Measurements from ENCODE around the gene HSD17B7.
"Not testable (repeated sequence)": the region's sequence is repeated elsewhere in the genome, so short reads cannot be mapped to it uniquely, and the experiment has no call there.

HSD17B7 gene

DNA sequence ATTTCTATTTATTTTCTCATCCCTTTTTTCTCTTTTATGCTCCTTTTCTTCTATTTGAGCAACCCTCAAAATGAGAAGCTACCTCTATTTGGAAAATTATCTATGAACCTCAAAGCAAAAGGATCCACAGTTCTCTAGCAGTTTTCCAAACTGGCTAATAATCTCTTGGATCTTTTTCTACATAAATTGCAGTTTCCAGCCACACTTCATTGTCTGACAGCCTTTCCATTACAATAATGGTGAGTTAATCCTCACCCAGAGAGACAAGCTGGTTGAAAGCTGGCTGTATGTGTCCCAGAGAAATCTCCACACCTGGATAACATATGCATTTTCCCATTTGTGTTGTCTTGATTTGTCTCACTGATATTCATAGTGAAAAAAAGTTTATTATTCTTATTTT lies 16.5 kb upstream of the HSD17B7 start:
- Histone ChIP-seq H3K27me3 (ENCODE audit: insufficient read depth, poor library complexity, severe bottlenecking) (peaks cover 4% of the 10 kb centered on the region), H3K27ac (replicated peaks) (no peak overlapping the region), H3K4me3 (replicated peaks; ENCODE audit: insufficient read depth, low read length) (no peak overlapping the region)
- DNase-seq (ENCODE audit: low read depth in 1 of 2, low spot score in 1 of 2), result no peak
- TF ChIP-seq POLR2AphosphoS5 (IDR thresholded peaks at IDR 0.05; ENCODE audit: low read depth), result no peak
- no peak for TF ChIP-seq SPI1 (IDR thresholded peaks at IDR 0.05; ENCODE audit: borderline replicate concordance, low read depth)

DNA sequence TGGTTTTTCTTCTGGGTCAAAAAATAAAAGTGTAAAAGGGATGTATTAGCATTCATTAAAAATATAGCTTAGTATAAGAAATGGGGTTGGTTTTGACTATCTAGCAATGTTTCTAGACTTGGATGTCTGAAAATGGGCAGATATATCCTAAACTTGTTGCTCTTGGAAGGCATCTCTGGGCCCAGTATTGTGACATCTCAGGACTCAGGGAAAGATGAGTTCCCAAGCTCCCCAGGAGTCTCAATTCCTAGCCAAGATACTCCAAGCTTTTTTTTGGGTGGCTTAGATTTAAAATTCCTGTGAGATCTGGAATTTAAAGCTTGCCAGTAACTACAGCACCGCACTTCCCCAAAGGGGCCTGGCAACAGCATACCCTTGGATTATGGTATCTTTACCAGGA lies 11.5 kb upstream of the HSD17B7 start:
- no peaks in the 10 kb centered on the region for H3K27me3 ChIP-seq (ENCODE audit: insufficient read depth, poor library complexity, severe bottlenecking)
- H3K27ac ChIP-seq (replicated peaks), result no peak overlapping the region
- no peak overlapping the region for H3K4me3 ChIP-seq (replicated peaks; ENCODE audit: insufficient read depth, low read length)
- TF ChIP-seq, protein P1, sequence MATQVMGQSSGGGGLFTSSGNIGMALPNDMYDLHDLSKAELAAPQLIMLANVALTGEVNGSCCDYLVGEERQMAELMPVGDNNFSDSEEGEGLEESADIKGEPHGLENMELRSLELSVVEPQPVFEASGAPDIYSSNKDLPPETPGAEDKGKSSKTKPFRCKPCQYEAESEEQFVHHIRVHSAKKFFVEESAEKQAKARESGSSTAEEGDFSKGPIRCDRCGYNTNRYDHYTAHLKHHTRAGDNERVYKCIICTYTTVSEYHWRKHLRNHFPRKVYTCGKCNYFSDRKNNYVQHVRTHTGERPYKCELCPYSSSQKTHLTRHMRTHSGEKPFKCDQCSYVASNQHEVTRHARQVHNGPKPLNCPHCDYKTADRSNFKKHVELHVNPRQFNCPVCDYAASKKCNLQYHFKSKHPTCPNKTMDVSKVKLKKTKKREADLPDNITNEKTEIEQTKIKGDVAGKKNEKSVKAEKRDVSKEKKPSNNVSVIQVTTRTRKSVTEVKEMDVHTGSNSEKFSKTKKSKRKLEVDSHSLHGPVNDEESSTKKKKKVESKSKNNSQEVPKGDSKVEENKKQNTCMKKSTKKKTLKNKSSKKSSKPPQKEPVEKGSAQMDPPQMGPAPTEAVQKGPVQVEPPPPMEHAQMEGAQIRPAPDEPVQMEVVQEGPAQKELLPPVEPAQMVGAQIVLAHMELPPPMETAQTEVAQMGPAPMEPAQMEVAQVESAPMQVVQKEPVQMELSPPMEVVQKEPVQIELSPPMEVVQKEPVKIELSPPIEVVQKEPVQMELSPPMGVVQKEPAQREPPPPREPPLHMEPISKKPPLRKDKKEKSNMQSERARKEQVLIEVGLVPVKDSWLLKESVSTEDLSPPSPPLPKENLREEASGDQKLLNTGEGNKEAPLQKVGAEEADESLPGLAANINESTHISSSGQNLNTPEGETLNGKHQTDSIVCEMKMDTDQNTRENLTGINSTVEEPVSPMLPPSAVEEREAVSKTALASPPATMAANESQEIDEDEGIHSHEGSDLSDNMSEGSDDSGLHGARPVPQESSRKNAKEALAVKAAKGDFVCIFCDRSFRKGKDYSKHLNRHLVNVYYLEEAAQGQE (IDR thresholded peaks at IDR 0.05; ENCODE audit: insufficient replicate concordance, low read depth), result no peak
- no peak for TF ChIP-seq GABPA (IDR thresholded peaks at IDR 0.05; ENCODE audit: low read depth)
- TF ChIP-seq, protein P2, sequence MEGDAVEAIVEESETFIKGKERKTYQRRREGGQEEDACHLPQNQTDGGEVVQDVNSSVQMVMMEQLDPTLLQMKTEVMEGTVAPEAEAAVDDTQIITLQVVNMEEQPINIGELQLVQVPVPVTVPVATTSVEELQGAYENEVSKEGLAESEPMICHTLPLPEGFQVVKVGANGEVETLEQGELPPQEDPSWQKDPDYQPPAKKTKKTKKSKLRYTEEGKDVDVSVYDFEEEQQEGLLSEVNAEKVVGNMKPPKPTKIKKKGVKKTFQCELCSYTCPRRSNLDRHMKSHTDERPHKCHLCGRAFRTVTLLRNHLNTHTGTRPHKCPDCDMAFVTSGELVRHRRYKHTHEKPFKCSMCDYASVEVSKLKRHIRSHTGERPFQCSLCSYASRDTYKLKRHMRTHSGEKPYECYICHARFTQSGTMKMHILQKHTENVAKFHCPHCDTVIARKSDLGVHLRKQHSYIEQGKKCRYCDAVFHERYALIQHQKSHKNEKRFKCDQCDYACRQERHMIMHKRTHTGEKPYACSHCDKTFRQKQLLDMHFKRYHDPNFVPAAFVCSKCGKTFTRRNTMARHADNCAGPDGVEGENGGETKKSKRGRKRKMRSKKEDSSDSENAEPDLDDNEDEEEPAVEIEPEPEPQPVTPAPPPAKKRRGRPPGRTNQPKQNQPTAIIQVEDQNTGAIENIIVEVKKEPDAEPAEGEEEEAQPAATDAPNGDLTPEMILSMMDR (IDR thresholded peaks at IDR 0.05; ENCODE audit: insufficient read depth, low read length), result no peak
- TF ChIP-seq POLR2AphosphoS5 (IDR thresholded peaks at IDR 0.05; ENCODE audit: low read depth), result no peak
- no peak; the same call in 1 of the 2 replicates for TF ChIP-seq SPI1 (IDR thresholded peaks at IDR 0.05; ENCODE audit: borderline replicate concordance, low read depth)
- DNase-seq (ENCODE audit: low read depth in 1 of 2, low spot score in 1 of 2), result no peak

DNA sequence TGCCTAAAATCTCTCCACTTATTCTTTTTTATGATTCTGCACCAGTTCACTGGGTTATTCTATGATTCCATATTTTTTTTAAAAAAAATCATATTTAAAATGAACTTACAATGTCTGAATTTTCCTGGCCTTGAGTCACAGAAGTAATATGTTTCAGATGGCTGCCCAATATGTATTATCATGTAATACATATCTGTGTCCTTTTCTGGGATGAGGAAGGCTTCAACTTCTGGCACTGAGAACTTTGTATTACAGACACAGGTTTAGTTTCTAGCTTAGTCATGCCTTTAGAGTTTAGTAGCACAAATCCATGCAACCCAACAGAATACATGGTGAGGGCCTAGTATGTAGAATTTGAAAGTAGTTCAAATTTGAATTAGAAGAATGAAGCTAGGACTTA lies 7.8 kb upstream of the HSD17B7 start:
- H3K27ac ChIP-seq (replicated peaks), result no peak overlapping the region
- DNase-seq (ENCODE audit: low read depth in 1 of 2, low spot score in 1 of 2), result no peak
- H3K4me3 ChIP-seq (replicated peaks; ENCODE audit: insufficient read depth, low read length), result no peak overlapping the region
- TF ChIP-seq GABPA (IDR thresholded peaks at IDR 0.05; ENCODE audit: low read depth) (no peak), SPI1 (IDR thresholded peaks at IDR 0.05; ENCODE audit: borderline replicate concordance, low read depth) (no peak), POLR2AphosphoS5 (IDR thresholded peaks at IDR 0.05; ENCODE audit: low read depth) (no peak)
- TF ChIP-seq, protein P1 (IDR thresholded peaks at IDR 0.05; ENCODE audit: insufficient replicate concordance, low read depth), result no peak
- TF ChIP-seq, protein P2 (IDR thresholded peaks at IDR 0.05; ENCODE audit: insufficient read depth, low read length), result no peak
- H3K27me3 ChIP-seq (ENCODE audit: insufficient read depth, poor library complexity, severe bottlenecking), result no peaks in the 10 kb centered on the region

DNA sequence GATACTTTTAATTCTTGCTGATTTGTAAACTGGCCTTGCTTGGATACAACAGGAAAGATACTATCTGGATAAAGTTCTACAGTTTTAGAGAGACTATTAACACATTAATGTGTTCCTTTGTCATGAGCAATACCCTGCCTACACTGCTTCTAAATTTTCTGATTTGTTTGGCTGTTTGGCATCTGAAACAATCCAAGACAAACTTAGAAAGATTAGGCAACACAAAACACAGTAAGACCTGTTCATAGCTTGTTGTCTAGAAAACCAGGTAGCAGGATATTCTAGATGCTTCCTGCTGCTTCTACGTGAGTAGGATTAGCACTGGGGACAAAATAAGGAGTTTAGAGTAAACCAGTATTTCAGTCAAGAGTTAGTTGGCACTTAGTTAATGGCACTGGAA lies 5.6 kb upstream of the HSD17B7 start:
- not testable (repeated sequence) for DNase-seq (ENCODE audit: low read depth in 1 of 2, low spot score in 1 of 2); H3K4me3 ChIP-seq (replicated peaks; ENCODE audit: insufficient read depth, low read length); H3K27me3 ChIP-seq (ENCODE audit: insufficient read depth, poor library complexity, severe bottlenecking); H3K27ac ChIP-seq (replicated peaks)

DNA sequence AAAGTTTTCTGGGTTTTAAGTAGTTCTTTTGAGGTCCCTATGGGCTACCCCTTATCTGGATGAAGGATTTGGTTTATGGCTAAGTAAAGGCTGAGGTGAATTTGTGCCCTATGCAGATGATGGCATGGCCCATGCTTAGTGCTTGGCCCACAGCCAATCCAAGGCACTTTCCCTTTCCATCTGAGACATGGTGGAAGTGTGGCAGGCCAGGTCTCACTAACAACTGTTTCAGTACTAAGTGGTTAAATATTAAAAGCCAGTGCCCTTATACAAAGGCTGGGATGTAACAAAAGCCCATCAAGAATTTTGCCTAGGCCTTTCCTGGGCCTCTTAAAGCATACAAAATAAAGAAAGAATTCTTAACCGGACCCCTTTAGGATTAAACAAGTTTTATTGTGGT lies 1.7 kb upstream of the HSD17B7 start:
- H3K27me3 ChIP-seq (ENCODE audit: insufficient read depth, poor library complexity, severe bottlenecking); H3K4me3 ChIP-seq (replicated peaks; ENCODE audit: insufficient read depth, low read length); DNase-seq (ENCODE audit: low read depth in 1 of 2, low spot score in 1 of 2); H3K27ac ChIP-seq (replicated peaks): not testable (repeated sequence)

DNA sequence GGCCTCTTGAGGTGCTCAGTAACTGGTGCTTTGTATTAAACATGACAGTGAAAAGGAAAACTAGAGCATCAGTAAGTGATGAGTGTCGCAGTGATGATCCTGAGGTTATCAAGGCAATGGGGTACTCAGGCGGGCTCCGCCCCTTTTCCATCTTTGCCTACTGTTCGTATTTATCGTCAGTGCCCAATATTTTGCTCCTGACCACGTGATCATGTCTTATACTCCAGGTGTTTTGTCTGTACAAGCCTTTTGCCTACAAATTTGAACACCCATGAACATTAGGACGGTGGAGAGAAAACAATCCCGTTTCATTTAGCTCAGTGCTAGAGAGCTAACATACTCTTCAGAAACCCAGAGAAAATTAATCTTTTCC lies 469 bp downstream of the HSD17B7 start:
- peak overlapping the region; percentile 59; the same call in 1 of the 2 replicates for H3K27ac ChIP-seq (replicated peaks)

DNA sequence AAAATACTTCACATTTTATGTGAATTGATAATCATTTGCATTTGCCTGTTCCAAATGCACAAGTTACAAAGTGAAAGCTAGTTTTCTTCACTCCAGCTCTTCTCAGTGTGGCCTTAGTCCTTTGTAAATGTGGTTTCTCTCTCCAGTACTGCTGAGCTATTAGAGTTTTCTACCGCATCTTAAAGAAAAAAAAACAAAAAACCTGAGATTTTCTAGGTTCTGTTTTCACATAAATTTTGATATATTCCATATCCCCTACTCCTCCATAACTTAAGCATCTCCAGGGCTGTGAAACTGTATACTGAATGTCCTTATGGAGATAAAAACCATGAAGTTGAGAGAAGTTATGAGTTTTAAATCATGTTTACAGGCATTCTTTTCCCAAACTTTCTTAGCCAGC lies 3.8 kb downstream of the HSD17B7 start:
- H3K27me3 ChIP-seq (ENCODE audit: insufficient read depth, poor library complexity, severe bottlenecking); H3K4me3 ChIP-seq (replicated peaks; ENCODE audit: insufficient read depth, low read length): not testable (repeated sequence)

More for the DNA sequence above, 469 bp downstream of the HSD17B7 start:
- peak in 1 of 2 experiments; percentile 6 for DNase-seq (ENCODE audit: low read depth in 1 of 2, low spot score in 1 of 2)
- peak overlapping the region; percentile 60 for H3K4me3 ChIP-seq (replicated peaks; ENCODE audit: insufficient read depth, low read length)
- H3K27me3 ChIP-seq (ENCODE audit: insufficient read depth, poor library complexity, severe bottlenecking), result not testable (repeated sequence)

DNA sequence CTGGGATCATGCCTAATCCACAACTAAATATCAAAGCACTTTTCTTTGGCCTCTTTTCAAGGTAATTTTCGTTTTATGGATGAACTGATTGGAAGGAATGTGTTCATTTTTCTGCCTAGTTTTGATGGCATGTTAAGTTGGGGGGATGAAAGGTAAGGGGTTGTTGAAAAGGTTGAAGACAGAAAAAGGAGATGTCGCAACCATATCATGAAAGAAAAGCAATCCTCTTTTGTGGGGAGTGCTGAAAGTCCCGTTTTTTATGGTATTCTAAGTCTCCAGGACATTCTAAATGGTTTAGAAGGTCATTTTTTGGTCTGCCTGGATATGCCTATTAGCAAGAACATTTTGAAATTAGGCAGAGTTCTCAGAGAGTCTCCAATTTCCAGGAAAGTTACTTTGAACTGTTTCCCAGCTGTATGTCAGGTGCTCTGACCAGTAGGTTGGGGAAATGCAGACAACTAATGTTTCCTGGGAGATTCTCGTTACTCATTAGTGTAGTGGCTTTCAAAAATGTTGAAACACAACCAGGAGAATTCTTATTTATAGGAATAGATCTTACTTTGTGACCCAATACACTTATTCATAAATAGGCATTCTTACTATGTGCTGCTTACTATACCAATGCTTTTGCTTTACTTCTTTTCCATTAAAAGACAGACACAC lies 6.2 kb downstream of the HSD17B7 start:
- not testable (repeated sequence) for H3K4me3 ChIP-seq (replicated peaks; ENCODE audit: insufficient read depth, low read length); DNase-seq (ENCODE audit: low read depth in 1 of 2, low spot score in 1 of 2); H3K27ac ChIP-seq (replicated peaks); H3K27me3 ChIP-seq (ENCODE audit: insufficient read depth, poor library complexity, severe bottlenecking)

More for the DNA sequence above, 3.8 kb downstream of the HSD17B7 start:
- H3K27ac ChIP-seq (replicated peaks); DNase-seq (ENCODE audit: low read depth in 1 of 2, low spot score in 1 of 2): not testable (repeated sequence)
